Upper lobe of left lung (tissue), 4 donors: Measurements from ENCODE around the gene RBM4.

Source experiments
- POLR2A ChIP-seq, 4 donors: fragments of 450-650 bp; IDR thresholded peaks; one replicate each; pipeline ENCODE4 v1.5.1; 2016 to 2017; ENCODE audit warnings: antibody characterized with exemption in 4 of 4, mild to moderate bottlenecking in 2 of 4
- POLR2AphosphoS5 ChIP-seq, 2 donors: sonication (generic); formaldehyde crosslinking; IDR thresholded peaks; one replicate each; pipeline ENCODE4 v1.5.1; 2017; ENCODE audit warnings: antibody characterized with exemption in 2 of 2
- TF ChIP-seq, protein P1 (sequence below), 6 experiments: fragments of 450-650 bp in 4 of 6; fragments of 200-600 bp in 2 of 6; sonication (generic) in 2 of 6; IDR thresholded peaks; one replicate each; pipeline ENCODE4 v1.5.1; 2016 to 2019; ENCODE audit warnings: antibody characterized with exemption in 6 of 6

DNA sequence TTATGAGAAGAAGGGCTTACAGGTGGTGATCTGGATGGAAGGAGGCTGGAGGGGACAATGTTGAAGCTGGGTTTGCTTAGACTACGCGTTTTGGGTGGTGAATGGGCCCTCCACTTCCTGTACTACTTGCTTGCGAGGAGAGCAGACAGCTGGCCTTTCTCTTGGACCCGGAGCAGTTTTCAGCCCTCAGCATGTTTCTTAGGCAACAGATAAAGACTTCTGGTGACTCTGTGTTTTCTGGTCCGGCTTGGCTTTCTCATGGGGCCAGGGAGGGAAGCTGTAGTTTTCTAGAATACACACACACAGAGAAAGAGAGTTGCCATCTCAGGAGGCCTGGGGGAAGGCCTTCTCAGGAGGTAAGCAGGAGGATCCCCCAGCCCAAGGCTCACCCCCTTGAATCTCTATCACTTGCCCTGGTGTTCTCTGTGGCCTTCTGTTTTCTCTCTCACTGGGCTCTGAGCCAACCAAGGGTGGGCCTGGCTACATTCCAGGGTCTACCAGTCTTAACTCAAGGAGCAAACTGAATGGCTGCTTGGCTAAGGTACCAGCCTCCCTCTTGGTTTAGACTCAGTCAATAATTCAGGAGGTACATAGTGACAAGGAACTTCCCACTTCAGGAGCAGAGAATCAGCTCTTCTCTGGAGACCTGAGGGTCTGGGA is 43.1 kb upstream of the RBM4 start:
- TF ChIP-seq, protein P1, sequence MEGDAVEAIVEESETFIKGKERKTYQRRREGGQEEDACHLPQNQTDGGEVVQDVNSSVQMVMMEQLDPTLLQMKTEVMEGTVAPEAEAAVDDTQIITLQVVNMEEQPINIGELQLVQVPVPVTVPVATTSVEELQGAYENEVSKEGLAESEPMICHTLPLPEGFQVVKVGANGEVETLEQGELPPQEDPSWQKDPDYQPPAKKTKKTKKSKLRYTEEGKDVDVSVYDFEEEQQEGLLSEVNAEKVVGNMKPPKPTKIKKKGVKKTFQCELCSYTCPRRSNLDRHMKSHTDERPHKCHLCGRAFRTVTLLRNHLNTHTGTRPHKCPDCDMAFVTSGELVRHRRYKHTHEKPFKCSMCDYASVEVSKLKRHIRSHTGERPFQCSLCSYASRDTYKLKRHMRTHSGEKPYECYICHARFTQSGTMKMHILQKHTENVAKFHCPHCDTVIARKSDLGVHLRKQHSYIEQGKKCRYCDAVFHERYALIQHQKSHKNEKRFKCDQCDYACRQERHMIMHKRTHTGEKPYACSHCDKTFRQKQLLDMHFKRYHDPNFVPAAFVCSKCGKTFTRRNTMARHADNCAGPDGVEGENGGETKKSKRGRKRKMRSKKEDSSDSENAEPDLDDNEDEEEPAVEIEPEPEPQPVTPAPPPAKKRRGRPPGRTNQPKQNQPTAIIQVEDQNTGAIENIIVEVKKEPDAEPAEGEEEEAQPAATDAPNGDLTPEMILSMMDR (IDR thresholded peaks at IDR 0.05): no peak
- TF ChIP-seq POLR2AphosphoS5 (IDR thresholded peaks at IDR 0.05) (no peak), POLR2A (IDR thresholded peaks at IDR 0.05) (no peak)
